Activated CD8-positive, alpha-beta memory T cell treated with anti-CD3 and anti-CD28 coated beads for 48 hours (primary cell): ENCODE measurements around the gene XIST.
"Not testable (repeated sequence)": the region's sequence is repeated elsewhere in the genome, so short reads cannot be mapped to it uniquely, and the experiment has no call there.

Experiments
- DNase-seq, 3 experiments: peaks; one replicate each; pipeline ENCODE4 v3.0.0-alpha.2; 2020; ENCODE audit warnings: low read depth in 2 of 3, low spot score in 2 of 3

The XIST gene

DNA sequence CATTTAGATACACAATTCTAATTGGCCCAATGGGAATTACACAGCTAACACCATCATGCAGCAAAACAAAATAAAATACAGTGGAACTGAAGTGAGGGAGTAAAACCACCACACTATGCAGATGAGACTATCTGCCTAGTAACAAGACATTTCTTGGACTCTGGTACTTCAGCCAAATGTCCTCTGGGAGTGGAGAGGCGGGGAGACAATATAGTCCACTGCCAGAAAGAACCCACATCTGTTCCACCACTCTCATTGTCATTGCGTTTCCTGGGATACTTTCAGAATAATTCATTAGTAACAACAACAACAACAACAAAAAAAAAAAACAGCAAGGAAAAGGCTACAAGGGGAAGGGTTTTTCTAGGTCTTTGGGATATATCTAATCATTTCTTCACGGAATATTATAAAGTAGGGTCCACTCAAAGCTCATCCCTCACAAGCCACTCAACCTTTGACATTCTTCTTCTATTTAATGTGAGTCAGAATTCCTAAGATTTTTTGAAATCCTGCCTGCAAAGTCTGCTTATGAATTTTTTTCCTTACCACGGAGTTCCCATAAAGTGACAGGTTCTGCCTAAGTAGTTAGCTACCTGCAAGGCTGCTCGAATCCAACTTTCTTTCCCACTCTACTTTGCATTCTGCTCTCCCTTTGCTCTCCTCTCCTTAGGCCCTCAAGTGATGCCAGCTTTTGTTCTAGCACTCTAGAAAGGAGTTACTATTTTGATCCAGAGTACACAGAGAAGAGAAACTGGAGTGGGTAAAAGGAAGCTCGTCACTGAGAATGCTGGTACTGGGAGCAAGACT lies 34.9 kb downstream of the XIST start:
- DNase-seq, result no peak

DNA sequence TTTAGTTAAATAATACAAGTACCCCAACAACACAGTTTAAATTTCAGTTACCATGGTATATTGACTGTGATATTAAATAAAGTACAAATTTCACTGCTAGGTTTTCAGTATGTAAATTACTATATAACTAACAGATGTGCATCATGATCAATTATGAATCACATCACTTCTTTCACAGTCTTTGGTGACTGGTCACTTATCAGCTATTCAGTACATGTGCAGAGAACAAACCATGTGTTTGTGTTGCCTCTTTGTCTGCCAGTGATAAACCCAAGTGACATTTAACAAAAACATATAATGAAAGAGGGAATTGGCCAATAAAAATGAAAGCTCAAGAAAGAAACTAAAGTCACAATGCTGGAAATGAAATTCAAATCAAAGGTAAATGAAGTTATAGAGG lies 40.3 kb downstream of the XIST start:
- DNase-seq, result no peak

DNA sequence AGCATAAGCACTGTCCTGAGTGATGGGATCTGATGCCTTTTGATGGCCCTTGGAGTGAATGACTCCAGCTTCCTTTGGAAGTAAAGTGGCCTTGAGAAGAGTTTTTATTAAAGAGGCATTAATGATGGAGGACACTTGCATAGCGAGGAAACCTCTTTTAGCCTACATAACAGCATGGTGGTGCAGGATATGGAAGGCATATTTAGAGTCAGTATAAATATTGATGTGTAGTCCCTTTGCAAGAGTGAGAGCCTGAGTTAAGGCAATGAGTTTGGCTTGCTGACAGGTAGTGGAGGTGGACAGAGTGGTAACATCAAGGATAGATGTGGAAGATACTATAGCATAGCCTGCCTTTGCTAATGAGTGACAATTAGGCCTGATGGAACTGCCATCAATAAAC lies 48.4 kb downstream of the XIST start:
- not testable (repeated sequence) for DNase-seq

DNA sequence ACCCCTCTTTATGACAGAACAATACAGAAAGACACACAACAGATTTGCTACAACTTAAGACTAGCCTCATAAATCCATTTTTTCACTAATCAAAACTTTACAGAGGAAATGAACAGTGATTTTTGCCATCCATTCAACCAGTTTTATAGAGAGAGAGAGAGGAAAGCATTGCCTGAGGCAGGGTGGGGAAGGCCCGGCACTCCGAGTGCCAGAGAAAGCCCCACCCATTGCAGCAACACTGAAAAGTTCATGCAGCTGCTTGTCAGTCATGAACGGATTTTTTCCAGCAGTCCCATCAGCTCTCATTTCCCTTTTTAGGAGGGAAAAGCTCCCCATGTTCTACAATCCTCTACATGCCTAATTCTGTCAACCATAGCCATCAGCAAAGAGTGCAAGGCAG lies 52.6 kb downstream of the XIST start:
- no peak for DNase-seq

DNA sequence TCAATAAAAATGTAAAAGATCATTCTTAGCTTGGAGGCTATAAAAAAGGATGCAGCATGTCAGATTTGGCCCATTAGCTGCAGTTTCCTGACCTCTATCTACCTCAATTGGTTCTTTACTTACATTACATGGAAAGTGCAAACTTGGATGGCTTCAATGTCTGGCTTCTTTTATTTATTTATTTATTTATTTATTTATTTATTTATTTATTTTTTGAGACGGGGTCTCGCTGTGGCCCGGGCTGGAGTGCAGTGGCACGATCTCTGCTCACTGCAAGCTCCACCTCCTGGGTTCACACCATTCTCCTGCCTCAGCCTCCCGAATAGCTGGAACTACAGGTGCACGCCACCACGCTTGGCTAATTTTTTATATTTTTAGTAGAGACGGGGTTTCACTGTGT lies 60.0 kb downstream of the XIST start:
- not testable (repeated sequence) for DNase-seq

DNA sequence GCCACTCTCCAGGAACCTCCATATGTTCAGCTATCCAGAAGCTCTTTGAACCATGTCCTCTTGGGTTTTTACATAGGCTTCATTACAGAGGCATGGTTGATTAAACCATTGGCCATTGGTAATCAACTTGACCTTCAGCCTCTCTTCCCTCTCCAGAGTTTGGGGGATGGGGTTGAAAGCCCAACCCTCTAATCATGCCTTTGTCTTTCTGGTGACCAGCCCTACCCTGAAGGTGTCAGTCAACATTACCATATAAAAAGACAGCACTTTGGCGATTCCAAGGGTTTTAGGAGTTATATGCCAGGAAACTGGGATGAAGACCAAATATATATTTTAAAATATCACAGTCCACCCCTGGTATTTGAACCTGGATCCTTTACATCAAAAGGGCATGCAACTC lies 67.0 kb downstream of the XIST start:
- DNase-seq, result no peak
